ENCODE data around the gene ZG16. TPM values are rescaled to one million over a fixed set of nuclear protein-coding genes. Genes with fewer than 3 reads are reported as not detected.

The ZG16 gene
- total and polyA plus RNA-seq, 3 donors from 2014 or later, result 0.12 TPM; not detected in 2

DNA sequence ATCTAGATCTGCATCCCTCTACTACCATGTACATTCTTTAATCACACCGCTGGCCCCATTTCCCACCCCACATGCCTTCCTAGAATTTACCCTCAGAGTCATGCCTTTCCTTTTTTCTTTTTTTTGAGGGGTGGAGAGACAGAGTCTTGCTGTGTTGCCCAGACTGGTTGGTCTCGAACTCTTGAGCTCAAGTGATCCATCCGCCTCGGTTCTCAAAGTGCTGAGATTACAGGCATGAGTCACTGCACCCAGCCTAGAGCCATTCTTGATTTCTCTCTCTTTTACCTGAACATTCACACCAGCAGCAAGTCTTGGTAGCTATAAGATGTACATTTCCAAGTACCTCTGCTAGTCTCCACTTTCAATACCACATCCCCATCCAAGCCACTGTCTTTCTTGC, 40.0 kb downstream of the ZG16 start:
- no peaks in the 10 kb centered on the region for H3K27me3 ChIP-seq
- H3K27ac ChIP-seq, result no peak overlapping the region
- H3K36me3 ChIP-seq (ENCODE audit: low read depth, missing control alignments), result no peaks in the 10 kb centered on the region
- intact Hi-C loops (cut with DNase I; ENCODE audit: low total_unique reads), result no loop called here
- peaks cover 53% of the 10 kb centered on the region for H3K4me1 ChIP-seq
- WGBS, 2 donors, result 87 to 90% methylated on average over 4 of the region's 4 CpGs
- no peaks in the 10 kb centered on the region for H3K9me3 ChIP-seq
- no peak overlapping the region for H3K4me3 ChIP-seq
- DNase-seq, result no peak
- TF ChIP-seq, protein P1, sequence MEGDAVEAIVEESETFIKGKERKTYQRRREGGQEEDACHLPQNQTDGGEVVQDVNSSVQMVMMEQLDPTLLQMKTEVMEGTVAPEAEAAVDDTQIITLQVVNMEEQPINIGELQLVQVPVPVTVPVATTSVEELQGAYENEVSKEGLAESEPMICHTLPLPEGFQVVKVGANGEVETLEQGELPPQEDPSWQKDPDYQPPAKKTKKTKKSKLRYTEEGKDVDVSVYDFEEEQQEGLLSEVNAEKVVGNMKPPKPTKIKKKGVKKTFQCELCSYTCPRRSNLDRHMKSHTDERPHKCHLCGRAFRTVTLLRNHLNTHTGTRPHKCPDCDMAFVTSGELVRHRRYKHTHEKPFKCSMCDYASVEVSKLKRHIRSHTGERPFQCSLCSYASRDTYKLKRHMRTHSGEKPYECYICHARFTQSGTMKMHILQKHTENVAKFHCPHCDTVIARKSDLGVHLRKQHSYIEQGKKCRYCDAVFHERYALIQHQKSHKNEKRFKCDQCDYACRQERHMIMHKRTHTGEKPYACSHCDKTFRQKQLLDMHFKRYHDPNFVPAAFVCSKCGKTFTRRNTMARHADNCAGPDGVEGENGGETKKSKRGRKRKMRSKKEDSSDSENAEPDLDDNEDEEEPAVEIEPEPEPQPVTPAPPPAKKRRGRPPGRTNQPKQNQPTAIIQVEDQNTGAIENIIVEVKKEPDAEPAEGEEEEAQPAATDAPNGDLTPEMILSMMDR (IDR thresholded peaks at IDR 0.05), result no peak
- TF ChIP-seq POLR2A (IDR thresholded peaks at IDR 0.05), result no peak

DNA sequence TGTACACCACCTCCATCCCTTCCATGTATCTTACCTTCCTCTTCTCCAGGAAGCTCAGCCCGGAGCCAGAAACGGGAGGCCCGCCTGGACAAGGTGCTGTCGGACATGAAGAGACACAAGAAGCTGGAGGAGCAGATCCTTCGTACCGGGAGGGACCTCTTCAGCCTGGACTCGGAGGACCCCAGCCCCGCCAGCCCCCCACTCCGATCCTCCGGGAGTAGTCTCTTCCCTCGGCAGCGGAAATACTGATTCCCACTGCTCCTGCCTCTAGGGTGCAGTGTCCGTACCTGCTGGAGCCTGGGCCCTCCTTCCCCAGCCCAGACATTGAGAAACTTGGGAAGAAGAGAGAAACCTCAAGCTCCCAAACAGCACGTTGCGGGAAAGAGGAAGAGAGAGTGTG, 41.5 kb downstream of the ZG16 start:
- Histone ChIP-seq H3K9me3 (no peaks in the 10 kb centered on the region), H3K36me3 (ENCODE audit: low read depth, missing control alignments) (no peaks in the 10 kb centered on the region), H3K27me3 (no peaks in the 10 kb centered on the region), H3K27ac (peak overlapping the region in 1 of 2 donors; percentile 91), H3K4me3 (peak overlapping the region in 1 of 2 donors; percentile 70), H3K4me1 (peaks cover 56% of the 10 kb centered on the region)
- 70 to 79% methylated on average over 9 to 15 of the region's 15 CpGs for WGBS, 2 donors
- peak; percentile 58 for DNase-seq
- TF ChIP-seq, protein P1 (IDR thresholded peaks at IDR 0.05), result peak in 1 of 3 experiments; percentile 17
- no peak for TF ChIP-seq POLR2A (IDR thresholded peaks at IDR 0.05)
- intact Hi-C loops (cut with DNase I; ENCODE audit: low total_unique reads), result no loop called here

- Histone ChIP-seq H3K4me1 (peaks cover 57% of the 10 kb centered on the region), H3K27ac (peak within 1 kb of the TSS; percentile 91 to 93), H3K36me3 (ENCODE audit: low read depth, missing control alignments) (no peaks in the 10 kb centered on the region), H3K4me3 (peak within 1 kb of the TSS; percentile 63 to 70), H3K9me3 (no peaks in the 10 kb centered on the region), H3K27me3 (no peaks in the 10 kb centered on the region)
- peak; percentile 85 for DNase-seq
- intact Hi-C loops (cut with DNase I; ENCODE audit: low total_unique reads), result no loop called here
- TF ChIP-seq, protein P1 (IDR thresholded peaks at IDR 0.05), result no peak
- no peak for TF ChIP-seq POLR2A (IDR thresholded peaks at IDR 0.05)
- 0 to 26% methylated on average over 1 to 4 of the region's 4 CpGs for WGBS, 2 donors
Measured at GRCh38 chr16:29820271-29820701, 42.2 kb downstream of the ZG16 start, which contains the start of gene MVP. MVP (plus strand) TSS chr16:29820462; CDS start chr16:29830550, 10,088 bp downstream.

DNA sequence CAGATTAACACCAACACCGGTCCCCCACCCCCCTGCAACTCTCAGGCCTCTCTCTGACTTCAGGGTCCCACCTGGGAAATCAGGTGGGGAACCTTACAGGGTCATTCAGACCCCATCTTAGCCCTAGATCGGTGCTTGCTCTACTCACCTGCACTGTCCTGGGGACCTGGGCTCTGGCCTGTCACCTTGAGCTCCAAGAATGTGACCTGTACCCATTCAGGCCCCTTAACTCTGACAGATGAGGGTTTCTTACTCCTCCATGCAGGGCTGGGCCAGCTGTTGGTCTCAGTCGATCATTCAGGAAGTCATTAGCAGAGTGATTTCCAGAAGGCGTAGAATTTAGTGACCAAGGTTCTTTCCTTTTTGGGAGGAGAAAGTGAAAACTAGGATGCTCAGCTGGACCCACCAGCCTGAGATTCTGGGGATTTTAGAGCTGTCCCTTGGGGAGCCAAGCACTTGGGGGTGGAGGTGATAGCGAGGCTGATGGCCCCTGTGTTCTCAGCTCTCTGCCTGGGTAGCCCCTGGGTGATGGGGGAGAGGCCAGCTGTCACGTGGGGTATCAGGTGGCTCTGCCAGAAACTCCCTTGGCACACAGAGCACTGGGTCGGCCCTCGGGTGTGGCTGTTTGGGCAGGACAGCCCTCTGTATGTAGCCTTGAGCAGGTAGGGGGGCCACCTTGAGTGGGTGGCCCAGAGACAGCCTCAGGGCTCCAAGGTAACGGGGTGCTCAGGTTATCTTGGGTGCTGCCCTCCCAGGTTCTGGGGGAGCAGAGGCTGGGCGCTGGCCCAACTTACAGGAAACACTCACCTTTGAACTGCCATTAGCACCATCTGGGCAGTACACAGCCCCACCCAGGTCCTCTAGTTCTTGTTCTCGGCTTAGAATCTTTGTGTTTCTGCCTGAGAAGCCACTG, 42.9 kb downstream of the ZG16 start:
- Histone ChIP-seq H3K27ac (peak overlapping the region; percentile 91 to 93), H3K27me3 (no peaks in the 10 kb centered on the region), H3K9me3 (no peaks in the 10 kb centered on the region), H3K36me3 (ENCODE audit: low read depth, missing control alignments) (no peaks in the 10 kb centered on the region), H3K4me3 (peak overlapping the region; percentile 63 to 70), H3K4me1 (peaks cover 63% of the 10 kb centered on the region)
- intact Hi-C loops (cut with DNase I; ENCODE audit: low total_unique reads), result no loop called here
- TF ChIP-seq, protein P1 (IDR thresholded peaks at IDR 0.05), result no peak
- TF ChIP-seq POLR2A (IDR thresholded peaks at IDR 0.05), result no peak
- WGBS, 2 donors, result 21 to 38% methylated on average over 7 to 11 of the region's 11 CpGs
- peak; percentile 87 for DNase-seq
